RPMI7951 (cell line): Measurements from ENCODE around the gene PSMG3. TPM values are rescaled to one million over a fixed set of nuclear protein-coding genes. Genes with fewer than 3 reads are reported as not detected.

ENCODE experiments used
- DNase-seq: peaks from one replicate; pipeline ENCODE4 v3.0.0-alpha.2; 2012; ENCODE audit warnings: low read depth
- total RNA-seq: library from RNA; depleted of rRNA; stranded (reverse); fragments of >200 nt; shearing (Covaris generic); gene quantifications from 2 replicates; pipeline ENCODE4 v1.2.3, GENCODE V29; 2014

The PSMG3 gene
- total RNA-seq, 1 experiment from 2014 or later, result 64.9 TPM

GRCh38 chr7:1545417-1546246, 24.2 kb downstream of the PSMG3 start:
- DNase-seq, result no peak

DNA sequence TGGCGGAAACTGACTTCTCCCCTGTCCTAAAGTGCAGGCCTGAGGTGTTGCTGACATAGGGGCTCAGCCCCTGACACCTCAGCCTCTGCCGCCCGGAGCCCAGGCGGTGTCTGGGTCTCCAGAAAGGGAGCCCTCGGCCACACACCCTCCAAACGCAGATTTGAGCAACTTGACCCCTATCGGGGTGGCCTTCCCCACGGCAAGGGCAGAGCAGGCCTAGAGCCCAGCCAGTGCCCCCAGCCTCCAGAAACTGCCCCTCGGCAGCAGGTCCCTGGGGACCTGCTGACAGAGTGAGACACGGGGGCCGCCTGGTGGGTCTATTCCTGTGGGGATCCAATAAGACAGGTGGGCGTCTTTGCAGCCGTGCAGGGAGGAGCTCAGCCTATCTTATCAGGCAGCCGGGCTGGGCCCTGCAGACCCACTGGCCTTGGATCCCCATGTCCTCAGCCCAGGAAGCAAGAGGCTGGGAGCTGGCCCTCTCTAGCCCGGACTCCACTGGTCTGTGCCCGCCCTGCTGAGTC, 24.9 kb downstream of the PSMG3 start:
- DNase-seq, result no peak

GRCh38 chr7:1544178-1544895, 25.5 kb downstream of the PSMG3 start:
- DNase-seq, result no peak

DNA sequence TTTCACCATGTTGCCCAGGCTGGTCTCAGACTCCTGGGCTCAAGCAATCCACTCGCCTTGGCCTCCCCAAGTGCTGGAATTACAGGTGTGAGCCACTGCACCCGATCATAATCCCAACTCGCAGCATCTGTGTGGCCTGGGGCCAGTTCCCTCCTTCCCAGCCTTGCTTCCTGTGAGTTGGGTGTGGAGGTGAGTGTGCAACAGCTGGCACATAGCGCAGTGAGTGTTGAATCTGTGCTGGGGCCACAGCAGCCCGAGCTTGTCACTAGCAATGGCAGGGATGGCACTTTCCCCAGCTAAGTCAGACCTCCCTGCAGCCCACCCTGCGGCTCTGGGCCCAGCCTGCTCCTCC, 26.0 kb downstream of the PSMG3 start:
- no peak for DNase-seq

DNA sequence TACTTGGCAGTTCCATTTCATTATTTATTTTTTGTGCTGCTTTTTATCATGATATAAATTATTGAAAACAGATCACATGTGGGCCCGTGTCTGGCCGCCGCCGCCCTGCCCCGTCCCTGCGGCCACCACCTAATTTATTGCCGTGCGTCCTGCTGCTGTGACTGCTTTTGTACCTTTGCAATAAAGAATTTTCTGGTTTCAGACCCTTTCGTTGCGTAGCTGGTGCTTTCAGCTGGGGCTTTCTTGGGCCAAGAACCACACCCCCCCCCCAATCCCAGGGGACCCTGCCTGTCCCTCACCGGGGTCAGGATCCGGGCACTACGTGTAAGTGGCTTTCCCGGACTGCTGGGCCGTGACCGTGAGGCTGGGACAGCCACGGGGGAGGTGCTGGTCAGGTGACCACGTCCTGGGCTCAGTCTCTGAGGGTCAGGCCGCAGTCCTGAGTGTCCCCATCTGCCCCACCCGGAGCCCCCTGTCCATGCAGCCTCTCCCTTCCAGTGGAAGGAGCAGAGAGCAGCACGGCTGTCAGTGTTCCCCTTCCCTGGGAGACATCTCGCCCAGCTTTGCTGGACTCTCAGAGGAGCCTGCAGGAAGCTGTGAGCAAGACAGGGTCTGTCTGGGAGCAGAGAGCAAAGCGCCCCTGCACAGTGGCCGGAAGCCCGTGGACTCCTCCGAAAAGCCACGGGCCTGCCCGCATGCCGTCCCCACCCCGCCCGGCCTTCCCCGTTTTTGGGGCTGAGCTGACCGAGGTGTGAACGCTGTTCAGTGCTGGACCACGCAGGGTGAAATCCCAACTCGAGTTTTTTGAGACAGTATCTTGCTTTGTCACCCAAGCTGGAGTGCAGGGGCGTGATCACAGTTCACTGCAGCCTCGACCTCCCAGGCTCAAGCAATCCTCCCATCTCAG, 26.7 kb downstream of the PSMG3 start:
- no peak for DNase-seq

DNA sequence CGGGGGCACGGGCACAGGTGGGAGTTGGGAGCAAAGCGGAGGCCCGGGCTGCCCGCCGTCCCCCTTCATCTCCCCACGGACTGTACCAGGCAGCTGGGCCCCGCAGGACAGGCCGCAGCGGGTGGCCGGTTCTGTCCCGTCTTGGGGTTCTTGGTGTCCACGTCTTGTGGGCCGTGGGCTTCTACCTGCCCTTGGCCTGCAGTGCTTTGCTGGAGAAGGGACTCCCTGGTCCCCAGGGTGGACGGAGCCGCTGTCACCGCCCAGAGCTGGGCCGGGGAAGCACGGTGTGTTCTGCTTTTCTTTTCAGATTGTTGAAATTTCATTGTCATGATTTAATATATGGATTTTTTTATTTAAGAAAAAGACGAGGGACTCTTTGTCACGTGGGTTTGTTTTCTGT, 27.5 kb downstream of the PSMG3 start:
- DNase-seq, result no peak

DNA sequence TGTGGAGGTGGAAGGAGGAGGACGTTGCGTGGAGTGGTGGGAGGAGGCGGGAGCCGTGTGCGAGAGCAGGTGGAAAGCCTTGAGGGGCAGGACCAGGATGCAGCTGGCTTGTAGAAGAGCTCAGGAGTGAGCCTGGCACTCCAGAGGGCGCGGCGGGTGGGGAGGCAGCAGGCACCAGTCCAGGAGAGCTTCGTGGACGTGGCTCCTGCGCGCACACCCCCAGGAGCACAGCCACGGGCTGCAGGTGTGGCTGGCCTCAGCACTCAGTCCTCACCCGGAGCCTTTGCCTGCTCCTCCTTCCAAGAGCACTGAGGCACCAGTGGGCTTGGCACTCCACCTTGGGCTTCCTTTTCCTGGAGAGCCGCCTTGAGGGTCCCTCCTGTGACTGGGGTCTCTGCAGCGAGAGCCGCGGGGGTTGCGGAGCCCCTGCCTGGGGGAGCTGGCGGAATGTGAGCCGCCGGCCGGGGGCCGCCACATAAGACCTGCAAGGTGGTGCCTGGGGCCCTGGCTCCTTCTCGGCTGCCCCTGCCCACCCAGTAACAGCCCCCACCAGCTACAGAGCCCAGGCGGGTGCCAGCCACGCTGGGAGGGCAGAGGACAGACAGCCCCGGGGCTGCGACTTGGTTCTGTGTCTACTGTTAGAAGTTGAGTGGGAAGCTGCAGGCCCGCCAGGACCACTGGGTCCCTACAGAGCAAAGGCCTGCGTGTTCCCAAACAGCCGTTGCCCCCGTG, 28.2 kb downstream of the PSMG3 start:
- no peak for DNase-seq

DNA sequence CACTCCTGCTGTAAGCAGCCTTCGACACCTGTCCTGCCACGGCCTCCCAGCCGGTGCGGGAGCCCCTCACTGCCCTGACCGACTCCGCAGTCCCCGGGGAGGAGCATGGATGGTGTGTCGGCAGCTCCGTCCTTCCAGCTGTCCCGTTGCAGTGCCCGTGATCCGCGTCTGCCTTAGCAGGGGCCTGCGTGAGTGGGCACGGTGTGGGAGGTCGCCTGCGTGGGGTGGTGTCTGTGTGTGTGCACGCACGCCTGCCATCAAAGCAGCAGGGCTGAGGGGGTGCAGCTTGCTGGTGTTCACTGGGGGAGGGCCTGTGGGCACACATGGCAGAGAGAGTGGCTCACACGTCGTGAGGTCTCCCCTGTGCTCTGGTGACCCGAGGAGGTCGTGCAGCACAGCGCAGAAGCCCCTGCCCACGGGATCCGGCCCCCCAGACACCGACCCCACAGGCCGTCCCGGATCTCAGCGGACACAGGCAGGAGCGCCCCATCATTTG, 29.0 kb downstream of the PSMG3 start:
- DNase-seq, result no peak

DNA sequence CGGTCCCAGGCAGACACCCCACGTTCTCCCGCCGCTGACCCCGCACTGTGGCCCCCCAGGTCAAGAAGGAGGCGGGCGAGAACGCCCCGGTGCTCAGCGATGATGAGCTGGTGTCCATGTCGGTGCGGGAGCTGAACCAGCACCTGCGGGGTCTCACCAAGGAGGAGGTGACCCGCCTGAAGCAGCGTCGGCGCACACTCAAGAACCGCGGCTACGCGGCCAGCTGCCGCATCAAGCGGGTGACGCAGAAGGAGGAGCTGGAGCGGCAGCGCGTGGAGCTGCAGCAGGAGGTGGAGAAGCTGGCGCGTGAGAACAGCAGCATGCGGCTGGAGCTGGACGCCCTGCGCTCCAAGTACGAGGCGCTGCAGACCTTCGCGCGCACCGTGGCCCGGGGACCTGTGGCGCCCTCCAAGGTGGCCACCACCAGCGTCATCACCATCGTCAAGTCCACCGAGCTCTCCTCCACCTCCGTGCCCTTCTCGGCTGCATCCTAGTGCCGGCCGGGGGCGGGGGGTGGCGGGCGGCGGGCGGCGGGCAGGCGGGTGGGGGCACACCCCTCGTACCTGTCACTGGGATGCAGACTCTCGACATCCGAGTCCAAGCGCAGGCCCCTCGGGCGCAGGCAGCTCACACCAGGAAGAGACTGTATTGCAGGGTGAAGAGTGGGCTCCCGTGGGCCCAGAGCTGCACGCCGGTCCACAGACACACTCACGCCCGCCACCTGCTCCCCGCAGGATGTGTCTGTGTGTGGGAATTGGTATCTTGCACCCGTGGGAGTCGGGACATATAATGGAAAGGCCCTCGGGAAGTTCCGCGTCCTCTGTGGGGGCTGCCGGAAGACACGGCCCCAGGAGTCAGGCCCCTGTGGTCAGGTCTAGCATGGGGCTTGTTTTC, 29.7 kb downstream of the PSMG3 start:
- no peak for DNase-seq

DNA sequence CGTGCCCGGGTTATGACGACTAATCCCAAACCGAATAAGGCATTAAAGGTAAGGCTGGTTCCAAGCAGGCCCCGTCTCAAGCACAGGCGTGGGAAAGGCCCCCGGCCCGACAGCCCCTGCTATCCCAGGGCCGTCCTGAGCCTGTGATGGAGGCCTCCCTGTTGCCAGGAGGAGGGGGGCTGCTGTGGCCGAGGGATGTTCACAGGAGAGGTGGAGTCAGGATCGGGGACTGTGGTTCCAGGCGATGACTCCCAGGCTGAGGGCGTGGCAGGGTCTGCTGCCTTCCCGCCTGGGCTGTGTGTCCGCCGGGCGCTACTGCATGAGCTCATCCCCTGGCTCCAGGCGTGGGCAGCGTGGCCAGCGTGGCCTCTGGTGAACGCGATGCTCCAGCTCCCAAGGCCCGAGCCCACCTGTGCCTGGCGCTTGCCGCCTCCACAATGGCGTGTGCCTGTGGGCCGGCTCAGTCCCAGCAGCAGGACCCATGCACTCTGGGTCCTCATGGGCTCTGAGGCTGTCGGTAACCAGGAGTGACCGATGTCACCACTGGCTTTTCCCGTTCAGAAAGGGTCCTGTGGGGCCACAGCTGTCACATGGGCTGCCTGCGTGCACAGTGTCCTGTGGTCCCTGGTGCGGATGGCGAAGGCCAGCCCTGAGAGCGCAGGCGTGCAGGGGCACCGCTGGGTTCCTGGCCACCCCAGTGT, 30.5 kb downstream of the PSMG3 start:
- DNase-seq, result no peak

GRCh38 chr7:1538544-1539180, 31.2 kb downstream of the PSMG3 start:
- DNase-seq, result no peak

- peak; percentile 63 for DNase-seq
Observed at GRCh38 chr7:1537535-1538412, 32.1 kb downstream of the PSMG3 start.

GRCh38 chr7:1536743-1537534, 32.9 kb downstream of the PSMG3 start:
- peak; percentile 99 for DNase-seq

GRCh38 chr7:1536455-1536742, 33.4 kb downstream of the PSMG3 start:
- DNase-seq, result no peak

- no peak for DNase-seq
Observed at GRCh38 chr7:1535701-1536454, 34.0 kb downstream of the PSMG3 start.

DNA sequence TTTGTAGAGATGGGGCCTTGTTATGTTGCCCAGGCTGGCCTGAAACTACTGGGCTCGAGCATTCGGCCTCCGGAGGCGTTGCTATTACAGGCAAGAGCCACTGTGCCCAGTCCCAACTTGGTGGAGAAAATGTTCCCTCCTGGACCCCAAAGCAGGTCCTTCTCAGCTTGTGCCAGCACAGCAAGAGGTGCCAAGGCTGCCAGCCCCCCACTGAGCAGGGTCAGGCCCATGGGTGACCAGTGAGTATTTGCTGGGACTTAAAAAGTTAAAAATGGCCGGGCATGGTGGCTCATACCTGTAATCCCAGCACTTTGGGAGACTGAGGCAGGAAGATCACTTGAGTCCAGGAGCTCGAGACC, 34.8 kb downstream of the PSMG3 start:
- DNase-seq, result no peak
